Ishikawa (cell line): ENCODE measurements around the gene TOP1.

Experiments used
- CEBPB ChIP-seq: IDR thresholded peaks from 2 replicates; pipeline ENCODE4 v1.6.1; 2012
- CREB1 ChIP-seq: IDR thresholded peaks from 2 replicates; pipeline ENCODE4 v1.6.1; 2012; ENCODE audit warnings: low read depth
- EGR1 ChIP-seq: IDR thresholded peaks from 2 replicates; pipeline ENCODE4 v1.6.1; 2012
- EP300 ChIP-seq: IDR thresholded peaks from 2 replicates; pipeline ENCODE4 v1.6.1; 2012; ENCODE audit warnings: borderline replicate concordance
- FOXM1 ChIP-seq: IDR thresholded peaks from 2 replicates; pipeline ENCODE4 v1.6.1; 2012; ENCODE audit warnings: low read depth, borderline replicate concordance
- NFIC ChIP-seq: IDR thresholded peaks from 2 replicates; pipeline ENCODE4 v1.6.1; 2012
- RAD21 ChIP-seq: IDR thresholded peaks from 2 replicates; pipeline ENCODE4 v1.6.1; 2012; ENCODE audit warnings: low read depth
- REST ChIP-seq: IDR thresholded peaks from 2 replicates; pipeline ENCODE4 v1.6.1; 2012; ENCODE audit warnings: low read depth, mild to moderate bottlenecking
- TAF1 ChIP-seq: IDR thresholded peaks from 2 replicates; pipeline ENCODE4 v1.6.1; 2012; ENCODE audit warnings: low read depth, mild to moderate bottlenecking
- TCF12 ChIP-seq: IDR thresholded peaks from 2 replicates; pipeline ENCODE4 v1.6.1; 2012; ENCODE audit warnings: low read depth
- TEAD4 ChIP-seq: IDR thresholded peaks from 2 replicates; pipeline ENCODE4 v1.6.1; 2012
- USF1 ChIP-seq: IDR thresholded peaks from 2 replicates; pipeline ENCODE4 v1.6.1; 2012
- YY1 ChIP-seq: IDR thresholded peaks from 2 replicates; pipeline ENCODE4 v1.6.1; 2012; ENCODE audit warnings: low read depth
- ZBTB7A ChIP-seq: IDR thresholded peaks from 2 replicates; pipeline ENCODE4 v1.6.1; 2012; ENCODE audit warnings: low read depth
- TF ChIP-seq, protein P1 (sequence below): IDR thresholded peaks from 2 replicates; pipeline ENCODE4 v1.6.1; 2012

TOP1 gene

GRCh38 chr20:41027872-41028358, 707 bp upstream of the TOP1 start:
- TF ChIP-seq USF1 = no peak
- no peak for TF ChIP-seq CREB1
- TF ChIP-seq TEAD4 = no peak
- no peak for TF ChIP-seq TAF1
- TF ChIP-seq NFIC = no peak
- no peak for TF ChIP-seq EGR1
- no peak for TF ChIP-seq TCF12
- no peak for TF ChIP-seq CEBPB
- TF ChIP-seq, protein P1, sequence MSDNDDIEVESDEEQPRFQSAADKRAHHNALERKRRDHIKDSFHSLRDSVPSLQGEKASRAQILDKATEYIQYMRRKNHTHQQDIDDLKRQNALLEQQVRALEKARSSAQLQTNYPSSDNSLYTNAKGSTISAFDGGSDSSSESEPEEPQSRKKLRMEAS = no peak
- no peak for TF ChIP-seq REST
- no peak for TF ChIP-seq RAD21
- TF ChIP-seq FOXM1 = no peak
- TF ChIP-seq ZBTB7A = no peak
- no peak for TF ChIP-seq YY1
- no peak for TF ChIP-seq EP300

- TF ChIP-seq TCF12 = no peak
- TF ChIP-seq TAF1 = peak; percentile 43
- peak; percentile 73 for TF ChIP-seq YY1
- TF ChIP-seq ZBTB7A = peak; percentile 32; the same call in 1 of the 2 replicates
Measured at GRCh38 chr20:41029150-41029901, 704 bp downstream of the TOP1 start.

DNA sequence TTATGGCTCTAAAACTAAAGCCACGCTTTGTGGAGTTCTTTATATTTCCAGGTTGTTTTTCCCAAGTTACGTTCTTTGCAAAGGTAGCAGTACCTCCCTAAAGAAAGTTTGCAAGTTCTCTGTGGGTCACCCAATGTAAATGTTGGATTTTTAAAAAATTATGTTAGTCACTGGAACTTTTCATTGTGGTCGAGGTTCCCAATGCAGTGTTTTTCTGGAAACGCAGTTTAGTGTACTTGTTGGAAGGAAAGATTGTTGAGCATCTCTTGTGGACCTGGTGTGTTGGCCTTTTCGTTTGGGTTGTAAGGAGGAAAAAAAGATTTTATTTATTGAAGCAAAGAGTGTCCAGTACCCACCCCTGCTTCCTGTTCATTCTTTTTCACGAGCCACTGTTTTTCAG, 1.4 kb downstream of the TOP1 start:
- TF ChIP-seq EP300 (no peak), REST (no peak), TAF1 (no peak)

DNA sequence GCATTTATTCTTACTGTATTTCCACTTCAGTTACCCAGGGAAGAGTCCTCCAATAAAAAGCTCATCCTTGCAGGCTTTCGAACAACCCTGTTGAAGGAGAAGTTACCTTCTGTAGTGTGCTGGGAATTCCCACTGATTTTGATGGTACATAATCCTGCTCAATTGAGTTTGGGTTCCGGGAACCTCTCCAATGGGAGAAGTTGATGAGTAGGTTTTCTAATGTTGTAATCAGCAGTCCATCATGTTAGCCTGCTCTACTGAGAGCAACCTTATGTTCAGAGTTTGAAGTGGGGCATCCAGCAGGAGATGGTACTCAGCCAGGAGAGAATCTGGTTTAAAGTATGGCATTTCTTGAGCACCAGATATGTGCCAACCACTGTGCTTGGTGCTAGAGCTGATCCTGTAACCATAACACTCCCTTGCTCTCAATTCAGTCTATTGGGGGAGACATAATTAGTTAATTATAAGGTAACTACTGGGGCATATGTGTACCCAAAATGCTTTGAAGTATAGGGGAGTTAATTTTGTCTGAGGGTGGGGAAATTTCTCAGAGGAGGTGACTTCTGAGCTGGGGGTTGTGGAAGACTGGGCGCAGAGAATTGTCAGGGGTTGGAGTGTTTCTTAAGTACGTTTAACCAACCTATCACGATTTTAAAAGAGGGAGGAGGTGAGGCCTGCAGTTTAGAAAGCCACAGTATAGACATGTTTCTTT, 2.1 kb downstream of the TOP1 start:
- TF ChIP-seq EGR1 = no peak
- no peak for TF ChIP-seq RAD21
- TF ChIP-seq YY1 = no peak
- TF ChIP-seq TAF1 = no peak
- TF ChIP-seq ZBTB7A = no peak
- TF ChIP-seq CEBPB = no peak
- TF ChIP-seq, protein P1 = no peak
- no peak for TF ChIP-seq TCF12
- no peak for TF ChIP-seq CREB1

GRCh38 chr20:41031243-41031619, 2.6 kb downstream of the TOP1 start:
- TF ChIP-seq CREB1 (no peak), TCF12 (no peak), TEAD4 (no peak), NFIC (no peak), RAD21 (no peak)
- TF ChIP-seq, protein P1 = no peak

DNA sequence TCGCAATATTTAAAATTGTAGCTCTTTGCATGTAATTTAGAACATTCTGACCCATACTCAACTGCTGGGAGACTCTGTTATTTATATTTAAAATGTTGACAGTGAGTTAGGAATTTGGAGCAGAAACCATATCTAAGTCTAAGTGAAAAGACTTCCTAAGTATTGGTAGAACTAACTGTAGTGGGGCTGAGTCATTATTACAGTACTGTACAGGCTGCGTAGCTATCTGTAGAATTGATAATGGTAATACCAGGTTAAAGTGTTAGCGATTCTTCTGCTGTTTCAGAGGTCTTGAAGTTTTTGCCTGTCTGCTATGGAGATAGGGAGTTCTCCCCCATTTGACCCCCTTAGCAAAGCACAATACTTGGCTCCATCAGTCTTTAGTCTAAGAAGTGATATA, 3.6 kb downstream of the TOP1 start:
- no peak for TF ChIP-seq YY1
- TF ChIP-seq FOXM1 = no peak
- TF ChIP-seq ZBTB7A = no peak
- no peak for TF ChIP-seq EP300
- TF ChIP-seq CEBPB = no peak
- TF ChIP-seq TCF12 = no peak
- TF ChIP-seq, protein P1 = no peak
- TF ChIP-seq CREB1 = no peak
- TF ChIP-seq TEAD4 = no peak
- no peak for TF ChIP-seq REST
- TF ChIP-seq NFIC = no peak
- no peak for TF ChIP-seq USF1
- TF ChIP-seq TAF1 = no peak
- no peak for TF ChIP-seq RAD21
- TF ChIP-seq EGR1 = no peak
